Spinal cord (tissue), 10 donors: ENCODE measurements around the gene EPN1. TPM values are rescaled to one million over a fixed set of nuclear protein-coding genes. Genes with fewer than 3 reads are reported as not detected.
A peak's percentile ranks its signal among the peaks of the same experiment; 100 is the strongest.

Experiments
- DNase-seq, 6 donors: peaks; one replicate each; pipeline versions ENCODE4 v3.0.0 to v3.0.0-alpha.2; 2013 to 2015; ENCODE audit warnings: low spot score in 6 of 6, low read depth in 4 of 6
- H3K27ac ChIP-seq: one replicate; pipeline ENCODE4 v1.5.1; 2013; ENCODE audit warnings: low read depth, low read length, control low read depth
- H3K27me3 ChIP-seq: one replicate; pipeline ENCODE4 v1.6.1; 2013; ENCODE audit warnings: low read length; ENCODE audit not compliant: control insufficient read depth, insufficient read depth
- H3K36me3 ChIP-seq: one replicate; pipeline ENCODE4 v1.6.1; 2013; ENCODE audit warnings: low read length; ENCODE audit not compliant: control insufficient read depth, insufficient read depth
- H3K4me1 ChIP-seq: one replicate; pipeline ENCODE4 v1.6.1; 2013; ENCODE audit warnings: low read length; ENCODE audit not compliant: control insufficient read depth, insufficient read depth
- H3K4me3 ChIP-seq: one replicate; pipeline ENCODE4 v1.5.1; 2013; ENCODE audit warnings: low read depth, low read length, control low read depth
- H3K9me3 ChIP-seq: one replicate; pipeline ENCODE4 v1.6.1; 2013; ENCODE audit warnings: low read length; ENCODE audit not compliant: control insufficient read depth, insufficient read depth
- WGBS: methylation state at CpG from one replicate; pipeline ENCODE4 v1.1.5; 2013; ENCODE audit warnings: missing lambda C conversion rate; ENCODE audit not compliant: insufficient coverage; 5-methylcytosine and 5-hydroxymethylcytosine counted together
- polyA plus RNA-seq, 2 donors: library from polyadenylated mRNA; unstranded; fragments of 120-200 nt; gene quantifications; one replicate each; pipeline ENCODE4 v1.2.1, GENCODE V29; 2013; ENCODE audit not compliant: insufficient read length in 2 of 2
- total RNA-seq, 2 donors: library from RNA; depleted of rRNA in 1 of 2; stranded (reverse); fragments of 120-200 nt in 1 of 2; fragments of >200 nt in 1 of 2; gene quantifications; one replicate each; pipeline versions ENCODE4 v1.2.3 to v1.2.4, GENCODE V29; 2013 to 2014
- donor health status: healthy.

Gene EPN1
- total and polyA plus RNA-seq, 4 donors: 31.3 to 192 (median 111) TPM

- Histone ChIP-seq H3K36me3 (peaks cover 65% of the 10 kb centered on the region), H3K9me3 (no peaks in the 10 kb centered on the region), H3K27ac (no peak overlapping the region), H3K4me3 (no peak overlapping the region), H3K27me3 (no peaks in the 10 kb centered on the region), H3K4me1 (peaks cover 30% of the 10 kb centered on the region)
- 92% methylated on average over 3 of the region's 5 CpGs for WGBS
- DNase-seq: no peak
Observed at GRCh38 chr19:55676383-55676782, 1.4 kb downstream of the EPN1 start.

DNA sequence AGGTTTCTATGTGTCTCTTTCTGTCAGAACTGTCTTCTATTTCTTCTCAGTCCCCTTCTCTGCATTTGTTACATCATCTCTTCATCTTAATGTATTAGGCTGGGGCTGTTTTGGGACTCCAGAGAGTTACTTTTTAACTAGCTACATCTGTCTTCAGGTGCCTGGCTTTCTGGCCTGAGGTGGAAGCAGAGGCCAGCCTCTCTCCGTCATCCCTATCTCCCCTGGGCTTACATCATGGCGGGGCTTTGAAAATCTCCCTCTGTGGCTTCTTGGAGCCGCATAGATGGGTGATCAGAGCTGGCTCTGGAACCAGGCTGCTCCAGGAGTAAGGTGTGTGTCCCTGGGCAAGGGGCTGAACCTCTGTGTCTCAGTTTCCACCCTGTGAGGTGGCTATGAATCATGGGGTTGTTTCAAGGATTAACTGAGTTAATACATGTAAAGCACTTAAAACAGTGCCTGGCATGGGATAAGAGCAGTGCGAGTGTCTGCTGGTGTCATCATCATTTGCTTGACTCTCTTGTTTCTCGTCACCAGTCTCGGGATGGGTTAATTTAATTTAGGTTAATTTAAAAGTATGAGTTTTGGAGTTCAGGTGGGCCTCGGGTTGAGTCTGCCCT lies 2.0 kb downstream of the EPN1 start:
- no peak for DNase-seq
- Histone ChIP-seq H3K36me3 (peaks cover 63% of the 10 kb centered on the region), H3K4me3 (no peak overlapping the region), H3K9me3 (no peaks in the 10 kb centered on the region), H3K4me1 (peaks cover 29% of the 10 kb centered on the region), H3K27me3 (no peaks in the 10 kb centered on the region), H3K27ac (no peak overlapping the region)
- 82% methylated on average over 6 of the region's 7 CpGs for WGBS

DNA sequence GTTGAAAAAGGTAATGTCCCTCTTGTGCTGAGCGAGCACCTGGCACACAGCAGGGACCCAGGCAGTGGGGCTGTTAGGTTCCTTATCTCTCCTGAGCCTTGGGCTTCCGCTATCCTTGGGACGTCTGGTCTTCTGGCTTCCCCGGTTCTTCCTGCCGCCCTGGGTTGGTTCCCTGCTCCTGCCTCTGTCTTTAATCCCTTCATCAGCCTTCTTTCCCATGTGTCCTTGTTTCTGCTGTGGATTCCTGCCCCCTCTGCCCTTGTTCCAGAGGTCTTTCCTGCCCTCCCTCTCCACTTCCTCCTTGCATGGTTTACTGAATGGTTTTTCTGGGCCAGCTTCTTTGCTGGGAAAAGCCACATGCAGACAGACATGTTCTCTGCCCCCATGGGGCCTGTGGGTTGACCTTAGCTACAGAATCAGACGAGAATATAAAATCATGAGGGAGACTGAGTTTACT lies 2.6 kb downstream of the EPN1 start:
- no peak overlapping the region for H3K27ac ChIP-seq
- WGBS: 81% methylated on average over 6 of the region's 6 CpGs
- peaks cover 29% of the 10 kb centered on the region for H3K4me1 ChIP-seq
- peaks cover 68% of the 10 kb centered on the region for H3K36me3 ChIP-seq
- H3K9me3 ChIP-seq: no peaks in the 10 kb centered on the region
- H3K4me3 ChIP-seq: no peak overlapping the region
- DNase-seq: no peak
- H3K27me3 ChIP-seq: no peaks in the 10 kb centered on the region

- Histone ChIP-seq H3K27me3 (no peaks in the 10 kb centered on the region), H3K27ac (no peak overlapping the region), H3K9me3 (no peaks in the 10 kb centered on the region), H3K36me3 (peaks cover 71% of the 10 kb centered on the region), H3K4me1 (peaks cover 29% of the 10 kb centered on the region), H3K4me3 (no peak overlapping the region)
- 97% methylated on average over 21 of the region's 21 CpGs for whole genome bisulfite sequencing
- peak in 1 of 6 donors; percentile 13 for DNase-seq
Observed at GRCh38 chr19:55678121-55678671, 3.2 kb downstream of the EPN1 start.

DNA sequence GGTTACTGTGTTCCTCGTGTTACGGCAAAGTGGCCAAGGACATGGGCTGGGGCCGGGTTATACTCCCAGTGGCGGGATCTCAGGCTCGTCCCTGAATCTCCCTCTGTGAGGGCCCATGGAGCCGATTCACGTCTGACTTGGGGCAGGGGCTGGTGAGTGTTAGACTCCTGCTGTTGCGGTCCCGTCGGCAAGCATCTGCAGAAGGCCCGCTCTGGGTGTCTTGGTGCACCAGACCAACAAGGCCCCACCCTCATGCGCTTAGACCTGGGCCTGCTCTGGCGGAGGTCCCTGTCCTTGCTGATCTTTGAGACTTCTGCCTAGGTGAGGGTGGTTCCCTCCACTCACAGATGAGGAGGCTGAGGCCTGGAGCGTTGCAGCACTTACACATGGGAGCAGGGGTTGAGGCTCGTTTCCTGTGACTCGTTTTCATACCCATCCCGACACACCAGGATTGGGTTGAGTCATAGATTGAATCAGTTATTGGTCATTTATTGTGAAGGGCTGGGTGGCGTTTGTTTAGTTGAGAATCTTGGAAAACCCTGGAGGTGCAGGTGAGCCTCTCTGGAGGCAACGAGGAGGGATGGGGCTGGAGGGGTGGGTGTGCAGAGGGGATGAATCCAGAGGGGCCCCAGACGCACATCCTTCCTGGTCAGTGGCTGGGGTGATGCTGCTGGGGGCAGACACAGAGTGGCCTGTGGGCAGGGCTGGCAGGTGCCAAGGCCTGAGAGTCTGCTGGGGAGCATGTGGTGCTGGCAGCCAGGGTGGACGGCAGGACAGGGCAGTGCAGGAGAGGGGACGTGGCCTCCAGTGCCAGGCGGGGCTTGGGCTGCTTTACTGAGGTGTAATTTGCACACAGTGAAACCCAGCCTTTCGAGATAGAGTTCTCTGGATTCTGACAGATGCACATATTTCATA lies 4.6 kb downstream of the EPN1 start:
- H3K27me3 ChIP-seq: no peaks in the 10 kb centered on the region
- H3K4me1 ChIP-seq: peaks cover 19% of the 10 kb centered on the region
- H3K4me3 ChIP-seq: no peak overlapping the region
- WGBS: 95% methylated on average over 23 of the region's 24 CpGs
- H3K27ac ChIP-seq: no peak overlapping the region
- no peaks in the 10 kb centered on the region for H3K9me3 ChIP-seq
- DNase-seq: no peak
- H3K36me3 ChIP-seq: peaks cover 73% of the 10 kb centered on the region

GRCh38 chr19:55680339-55681130 lies 5.5 kb downstream of the EPN1 start:
- H3K4me3 ChIP-seq: no peak overlapping the region
- WGBS: 98% methylated on average over 18 of the region's 20 CpGs
- peaks cover 80% of the 10 kb centered on the region for H3K36me3 ChIP-seq
- peaks cover 19% of the 10 kb centered on the region for H3K4me1 ChIP-seq
- H3K9me3 ChIP-seq: no peaks in the 10 kb centered on the region
- DNase-seq: no peak
- no peak overlapping the region for H3K27ac ChIP-seq
- no peaks in the 10 kb centered on the region for H3K27me3 ChIP-seq

DNA sequence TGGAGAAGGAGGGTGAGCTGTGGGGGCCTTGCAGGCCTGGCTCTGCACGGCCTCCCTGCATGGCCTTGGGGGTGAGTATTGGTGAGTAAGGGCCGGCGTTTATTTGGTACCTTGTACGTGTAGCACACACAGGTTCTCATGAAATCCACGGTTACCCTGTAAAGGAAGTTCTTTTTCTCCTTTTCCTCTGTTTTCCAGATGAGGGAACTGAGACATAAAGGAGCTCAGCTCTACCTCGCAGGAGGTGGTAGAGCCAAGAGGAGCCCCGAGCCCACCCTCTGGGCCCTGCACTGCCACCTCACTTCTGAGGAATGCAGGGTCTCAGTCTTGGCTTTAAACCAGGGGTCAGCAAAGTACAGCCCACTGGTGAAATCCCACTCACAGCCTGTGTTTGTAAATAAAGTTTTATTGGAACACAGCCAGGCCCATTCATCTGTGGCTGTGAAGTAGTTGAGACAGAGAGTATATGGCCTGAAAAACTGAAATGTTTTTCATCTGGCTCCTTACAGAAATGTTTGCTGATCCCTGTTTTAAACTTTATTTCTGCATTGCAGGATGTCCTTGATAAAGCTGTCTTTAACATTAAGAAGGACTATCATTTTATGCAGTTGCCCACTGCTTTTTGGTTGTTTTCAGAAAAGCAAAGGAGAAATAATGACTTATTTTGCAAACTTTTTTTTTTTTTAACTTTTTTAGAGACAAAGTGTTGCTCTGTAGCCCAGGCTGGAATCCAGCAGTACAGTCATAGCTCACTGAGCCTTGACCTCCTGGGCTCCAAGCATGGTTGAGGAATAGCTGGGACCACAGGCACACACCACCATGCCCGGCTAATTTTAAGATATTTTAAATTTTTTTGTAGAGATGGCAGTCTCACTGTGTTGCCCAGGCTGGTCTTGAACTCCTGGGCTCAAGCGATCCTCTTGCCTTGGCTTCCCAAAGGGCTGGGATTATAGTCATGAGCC lies 6.4 kb downstream of the EPN1 start:
- H3K27me3 ChIP-seq: no peaks in the 10 kb centered on the region
- H3K4me3 ChIP-seq: no peak overlapping the region
- no peaks in the 10 kb centered on the region for H3K9me3 ChIP-seq
- H3K4me1 ChIP-seq: peaks cover 14% of the 10 kb centered on the region
- WGBS: 82% methylated on average over 2 of the region's 9 CpGs
- no peak for DNase-seq
- peaks cover 89% of the 10 kb centered on the region for H3K36me3 ChIP-seq
- H3K27ac ChIP-seq: no peak overlapping the region

GRCh38 chr19:55683449-55684261 lies 8.6 kb downstream of the EPN1 start:
- DNase-seq: no peak
- 92% methylated on average over 17 of the region's 22 CpGs for WGBS
- Histone ChIP-seq H3K36me3 (peaks cover 95% of the 10 kb centered on the region), H3K9me3 (no peaks in the 10 kb centered on the region), H3K27me3 (no peaks in the 10 kb centered on the region), H3K4me3 (no peak overlapping the region), H3K27ac (no peak overlapping the region), H3K4me1 (peaks cover 1% of the 10 kb centered on the region)
